HEK293 (cell line): Measurements from ENCODE around the gene ERGIC1.
A peak's percentile ranks its signal among the peaks of the same experiment; 100 is the strongest.

ENCODE experiments used
- CTCF ChIA-PET: fragments of 350-600 bp; formaldehyde crosslinking; extraction: SDS; loops from one replicate; lab custom pipeline; 2021; ENCODE audit warnings: antibody characterized with exemption; lab: Yijun Ruan, JAX
- POLR2A ChIA-PET: fragments of 300-600 bp; formaldehyde crosslinking; extraction: SDS; loops from one replicate; lab custom pipeline; 2020; ENCODE audit warnings: antibody characterized with exemption, inconsistent platforms; lab: Yijun Ruan, JAX
- H3K27ac ChIP-seq: fragments of 200-500 bp; sonication (Bioruptor generic); 2 replicates; pipeline ENCODE4 v1.5.1; 2014; ENCODE audit warnings: low read depth, low read length, control low read depth, inconsistent platforms; ENCODE audit errors: extremely low read depth
- H3K36me3 ChIP-seq, 2 experiments: fragments of 200-500 bp in 1 of 2; sonication (Bioruptor generic) in 1 of 2; 1 replicate in 1 of 2; 2 replicates in 1 of 2; pipeline ENCODE4 v1.5.1; 2014 to 2017; ENCODE audit warnings: inconsistent platforms in 2 of 2, low read length in 2 of 2; ENCODE audit not compliant: control insufficient read depth in 2 of 2, insufficient read depth in 1 of 2
- H3K4me1 ChIP-seq: fragments of 200-500 bp; sonication (Bioruptor generic); 2 replicates; pipeline ENCODE4 v1.5.1; 2014; ENCODE audit warnings: mild to moderate bottlenecking, low read length, inconsistent platforms; ENCODE audit not compliant: control insufficient read depth, insufficient read depth
- H3K4me3 ChIP-seq: 2 replicates; pipeline ENCODE4 v1.5.1; 2011; ENCODE audit warnings: low read depth, mild to moderate bottlenecking, control low read depth, low read length, moderate library complexity
- H3K9me3 ChIP-seq: fragments of 200-500 bp; sonication (Bioruptor generic); 2 replicates; pipeline ENCODE4 v1.5.1; 2014; ENCODE audit warnings: low read depth, low read length, inconsistent platforms; ENCODE audit not compliant: control insufficient read depth, insufficient read depth
- RBAK ChIP-seq: fragments of 450-650 bp; formaldehyde crosslinking; IDR thresholded peaks from 2 replicates; pipeline ENCODE4 v1.5.1; 2016; ENCODE audit warnings: missing biosample characterization, missing genetic modification characterization
- SCRT1 ChIP-seq: fragments of 450-650 bp; formaldehyde crosslinking; IDR thresholded peaks from 2 replicates; pipeline ENCODE4 v1.5.1; 2016; ENCODE audit warnings: missing biosample characterization, missing genetic modification characterization, borderline replicate concordance
- SCRT2 ChIP-seq: fragments of 450-650 bp; formaldehyde crosslinking; IDR thresholded peaks from 2 replicates; pipeline ENCODE4 v1.5.1; 2016; ENCODE audit warnings: missing biosample characterization, missing genetic modification characterization
- ZNF112 ChIP-seq: fragments of 450-650 bp; formaldehyde crosslinking; IDR thresholded peaks from 2 replicates; pipeline ENCODE4 v1.5.0; 2017; ENCODE audit warnings: missing biosample characterization, missing genetic modification characterization
- ZNF138 ChIP-seq: fragments of 450-650 bp; formaldehyde crosslinking; IDR thresholded peaks from 2 replicates; pipeline ENCODE4 v1.5.1; 2016; ENCODE audit warnings: missing biosample characterization, missing genetic modification characterization, borderline replicate concordance
- ZNF184 ChIP-seq: fragments of 450-650 bp; IDR thresholded peaks from 2 replicates; pipeline ENCODE4 v1.5.1; 2018; ENCODE audit warnings: missing biosample characterization, mild to moderate bottlenecking, missing genetic modification characterization
- ZNF324 ChIP-seq: fragments of 450-650 bp; formaldehyde crosslinking; IDR thresholded peaks from 2 replicates; pipeline ENCODE4 v1.5.1; 2016; ENCODE audit warnings: missing biosample characterization, missing genetic modification characterization
- ZNF473 ChIP-seq: fragments of 450-650 bp; formaldehyde crosslinking; IDR thresholded peaks from 2 replicates; pipeline ENCODE4 v1.5.1; 2017; ENCODE audit warnings: missing biosample characterization, missing genetic modification characterization
- ZNF529 ChIP-seq: fragments of 450-650 bp; formaldehyde crosslinking; IDR thresholded peaks from 2 replicates; pipeline ENCODE4 v1.5.1; 2017; ENCODE audit warnings: missing genetic modification characterization, missing biosample characterization; ENCODE audit not compliant: insufficient replicate concordance
- ZNF544 ChIP-seq: fragments of 450-650 bp; formaldehyde crosslinking; IDR thresholded peaks from 2 replicates; pipeline ENCODE4 v1.5.0; 2017; ENCODE audit warnings: missing biosample characterization, missing genetic modification characterization
- ZNF660 ChIP-seq: fragments of 450-650 bp; IDR thresholded peaks from 2 replicates; pipeline ENCODE4 v1.5.1; 2018; ENCODE audit warnings: missing biosample characterization, mild to moderate bottlenecking, missing genetic modification characterization
- ZNF843 ChIP-seq: fragments of 450-650 bp; formaldehyde crosslinking; IDR thresholded peaks from 2 replicates; pipeline ENCODE4 v1.5.1; 2016; ENCODE audit warnings: missing biosample characterization, missing genetic modification characterization
- ZXDB ChIP-seq: fragments of 450-650 bp; formaldehyde crosslinking; IDR thresholded peaks from 2 replicates; pipeline ENCODE4 v1.5.1; 2016; ENCODE audit warnings: missing biosample characterization, missing genetic modification characterization
- TF ChIP-seq, protein P1 (sequence below): fragments of 450-650 bp; formaldehyde crosslinking; IDR thresholded peaks from 2 replicates; pipeline ENCODE4 v1.5.1; 2016; ENCODE audit warnings: missing biosample characterization, missing genetic modification characterization
- TF ChIP-seq, protein P2 (sequence below): fragments of 450-650 bp; formaldehyde crosslinking; optimal IDR thresholded peaks from 2 replicates; pipeline ENCODE3; 2016; ENCODE audit warnings: missing biosample characterization, mild to moderate bottlenecking, missing genetic modification characterization
- TF ChIP-seq, protein P3 (sequence below): fragments of 450-650 bp; formaldehyde crosslinking; IDR thresholded peaks from 2 replicates; pipeline ENCODE4 v1.5.1; 2016; ENCODE audit warnings: missing biosample characterization, missing genetic modification characterization

ERGIC1 gene

DNA sequence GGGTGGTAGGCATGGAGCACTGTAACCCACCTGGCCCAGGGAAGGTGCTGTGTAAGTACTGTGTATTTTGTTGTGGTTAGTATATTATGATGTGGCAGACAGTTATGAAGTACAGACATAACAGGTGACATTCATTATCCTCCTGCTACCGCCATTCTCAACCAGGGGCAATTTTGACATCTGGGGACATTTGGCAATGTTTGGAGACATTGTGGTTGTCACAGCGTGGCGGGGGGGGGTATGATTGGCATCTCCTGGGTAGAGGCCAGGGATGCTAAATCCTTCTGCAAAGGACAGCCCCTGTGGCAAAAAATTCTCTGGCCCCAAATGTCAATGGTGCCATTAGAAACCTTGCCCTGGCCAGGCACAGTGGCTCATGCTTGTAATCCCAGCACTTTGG lies 115.4 kb downstream of the ERGIC1 start:
- no peaks in the 10 kb centered on the region for H3K9me3 ChIP-seq
- H3K27ac ChIP-seq = no peak overlapping the region
- no peak for TF ChIP-seq SCRT1 (tag by site-specific recombination)
- 0 out of 2 replicates have a peak, but pooled peaks have one; percentile 5 for TF ChIP-seq SCRT2
- TF ChIP-seq ZNF660 (tag by site-specific recombination) = no peak
- TF ChIP-seq, protein P1, sequence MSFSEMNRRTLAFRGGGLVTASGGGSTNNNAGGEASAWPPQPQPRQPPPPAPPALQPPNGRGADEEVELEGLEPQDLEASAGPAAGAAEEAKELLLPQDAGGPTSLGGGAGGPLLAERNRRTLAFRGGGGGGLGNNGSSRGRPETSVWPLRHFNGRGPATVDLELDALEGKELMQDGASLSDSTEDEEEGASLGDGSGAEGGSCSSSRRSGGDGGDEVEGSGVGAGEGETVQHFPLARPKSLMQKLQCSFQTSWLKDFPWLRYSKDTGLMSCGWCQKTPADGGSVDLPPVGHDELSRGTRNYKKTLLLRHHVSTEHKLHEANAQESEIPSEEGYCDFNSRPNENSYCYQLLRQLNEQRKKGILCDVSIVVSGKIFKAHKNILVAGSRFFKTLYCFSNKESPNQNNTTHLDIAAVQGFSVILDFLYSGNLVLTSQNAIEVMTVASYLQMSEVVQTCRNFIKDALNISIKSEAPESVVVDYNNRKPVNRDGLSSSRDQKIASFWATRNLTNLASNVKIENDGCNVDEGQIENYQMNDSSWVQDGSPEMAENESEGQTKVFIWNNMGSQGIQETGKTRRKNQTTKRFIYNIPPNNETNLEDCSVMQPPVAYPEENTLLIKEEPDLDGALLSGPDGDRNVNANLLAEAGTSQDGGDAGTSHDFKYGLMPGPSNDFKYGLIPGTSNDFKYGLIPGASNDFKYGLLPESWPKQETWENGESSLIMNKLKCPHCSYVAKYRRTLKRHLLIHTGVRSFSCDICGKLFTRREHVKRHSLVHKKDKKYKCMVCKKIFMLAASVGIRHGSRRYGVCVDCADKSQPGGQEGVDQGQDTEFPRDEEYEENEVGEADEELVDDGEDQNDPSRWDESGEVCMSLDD = no peak
- no peak for TF ChIP-seq ZNF843 (tag by site-specific recombination)
- no peak for TF ChIP-seq ZNF473
- no peak for TF ChIP-seq ZXDB (tag by site-specific recombination)
- TF ChIP-seq, all 188 proteins: peak for 1
- ChIA-PET POLR2A (no interaction called here), CTCF (interaction anchor here (0.9 to 1.1 kb wide), 2 partner anchors 9 to 17 kb away, joined by 3 read pairs; no protein-coding TSS in a partner anchor)
- H3K4me3 ChIP-seq = no peak overlapping the region
- H3K36me3 ChIP-seq = peaks cover 0 to 24% of the 10 kb centered on the region in 2 experiments; a peak in 2 of 3 replicates
- no peaks in the 10 kb centered on the region for H3K4me1 ChIP-seq

GRCh38 chr5:172950176-172950965 lies 116.3 kb downstream of the ERGIC1 start:
- Histone ChIP-seq H3K27ac (no peak overlapping the region), H3K9me3 (no peaks in the 10 kb centered on the region), H3K4me3 (no peak overlapping the region), H3K36me3 (peaks cover 0 to 24% of the 10 kb centered on the region in 2 experiments; a peak in 2 of 3 replicates)
- TF ChIP-seq RBAK (tag by site-specific recombination) = no peak
- TF ChIP-seq, protein P2, sequence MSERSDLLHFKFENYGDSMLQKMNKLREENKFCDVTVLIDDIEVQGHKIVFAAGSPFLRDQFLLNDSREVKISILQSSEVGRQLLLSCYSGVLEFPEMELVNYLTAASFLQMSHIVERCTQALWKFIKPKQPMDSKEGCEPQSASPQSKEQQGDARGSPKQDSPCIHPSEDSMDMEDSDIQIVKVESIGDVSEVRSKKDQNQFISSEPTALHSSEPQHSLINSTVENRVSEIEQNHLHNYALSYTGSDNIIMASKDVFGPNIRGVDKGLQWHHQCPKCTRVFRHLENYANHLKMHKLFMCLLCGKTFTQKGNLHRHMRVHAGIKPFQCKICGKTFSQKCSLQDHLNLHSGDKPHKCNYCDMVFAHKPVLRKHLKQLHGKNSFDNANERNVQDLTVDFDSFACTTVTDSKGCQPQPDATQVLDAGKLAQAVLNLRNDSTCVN (tag by site-specific recombination) = no peak
- no peak for TF ChIP-seq ZNF112 (tag by site-specific recombination)
- TF ChIP-seq ZNF324 (tag by site-specific recombination) = no peak
- TF ChIP-seq, protein P3, sequence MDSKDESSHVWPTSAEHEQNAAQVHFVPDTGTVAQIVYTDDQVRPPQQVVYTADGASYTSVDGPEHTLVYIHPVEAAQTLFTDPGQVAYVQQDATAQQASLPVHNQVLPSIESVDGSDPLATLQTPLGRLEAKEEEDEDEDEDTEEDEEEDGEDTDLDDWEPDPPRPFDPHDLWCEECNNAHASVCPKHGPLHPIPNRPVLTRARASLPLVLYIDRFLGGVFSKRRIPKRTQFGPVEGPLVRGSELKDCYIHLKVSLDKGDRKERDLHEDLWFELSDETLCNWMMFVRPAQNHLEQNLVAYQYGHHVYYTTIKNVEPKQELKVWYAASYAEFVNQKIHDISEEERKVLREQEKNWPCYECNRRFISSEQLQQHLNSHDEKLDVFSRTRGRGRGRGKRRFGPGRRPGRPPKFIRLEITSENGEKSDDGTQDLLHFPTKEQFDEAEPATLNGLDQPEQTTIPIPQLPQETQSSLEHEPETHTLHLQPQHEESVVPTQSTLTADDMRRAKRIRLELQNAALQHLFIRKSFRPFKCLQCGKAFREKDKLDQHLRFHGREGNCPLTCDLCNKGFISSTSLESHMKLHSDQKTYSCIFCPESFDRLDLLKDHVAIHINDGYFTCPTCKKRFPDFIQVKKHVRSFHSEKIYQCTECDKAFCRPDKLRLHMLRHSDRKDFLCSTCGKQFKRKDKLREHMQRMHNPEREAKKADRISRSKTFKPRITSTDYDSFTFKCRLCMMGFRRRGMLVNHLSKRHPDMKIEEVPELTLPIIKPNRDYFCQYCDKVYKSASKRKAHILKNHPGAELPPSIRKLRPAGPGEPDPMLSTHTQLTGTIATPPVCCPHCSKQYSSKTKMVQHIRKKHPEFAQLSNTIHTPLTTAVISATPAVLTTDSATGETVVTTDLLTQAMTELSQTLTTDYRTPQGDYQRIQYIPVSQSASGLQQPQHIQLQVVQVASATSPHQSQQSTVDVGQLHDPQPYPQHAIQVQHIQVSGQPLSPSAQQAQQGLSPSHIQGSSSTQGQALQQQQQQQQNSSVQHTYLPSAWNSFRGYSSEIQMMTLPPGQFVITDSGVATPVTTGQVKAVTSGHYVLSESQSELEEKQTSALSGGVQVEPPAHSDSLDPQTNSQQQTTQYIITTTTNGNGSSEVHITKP (tag by site-specific recombination) = no peak
- TF ChIP-seq ZNF138 (tag by site-specific recombination) = no peak
- TF ChIP-seq ZNF184 = no peak
- TF ChIP-seq ZNF529 = no peak
- TF ChIP-seq ZNF544 (tag by site-specific recombination) = no peak
- TF ChIP-seq SCRT2 = no peak
- TF ChIP-seq, all 188 proteins: peak for 0
- ChIA-PET CTCF (no interaction called here), POLR2A (interaction anchor here (1.9 kb wide), 1 partner anchor 179 kb away, joined by 6 read pairs; the partner anchor contains the start of gene DUSP1)
- H3K4me1 ChIP-seq = no peaks in the 10 kb centered on the region
